ENCODE data around the gene ENPP7. TPM values are rescaled to one million over a fixed set of nuclear protein-coding genes. Genes with fewer than 3 reads are reported as not detected.

Gene ENPP7
- total and polyA plus RNA-seq, 2 donors from 2014 or later, result 0.94 to 3.7 TPM

DNA sequence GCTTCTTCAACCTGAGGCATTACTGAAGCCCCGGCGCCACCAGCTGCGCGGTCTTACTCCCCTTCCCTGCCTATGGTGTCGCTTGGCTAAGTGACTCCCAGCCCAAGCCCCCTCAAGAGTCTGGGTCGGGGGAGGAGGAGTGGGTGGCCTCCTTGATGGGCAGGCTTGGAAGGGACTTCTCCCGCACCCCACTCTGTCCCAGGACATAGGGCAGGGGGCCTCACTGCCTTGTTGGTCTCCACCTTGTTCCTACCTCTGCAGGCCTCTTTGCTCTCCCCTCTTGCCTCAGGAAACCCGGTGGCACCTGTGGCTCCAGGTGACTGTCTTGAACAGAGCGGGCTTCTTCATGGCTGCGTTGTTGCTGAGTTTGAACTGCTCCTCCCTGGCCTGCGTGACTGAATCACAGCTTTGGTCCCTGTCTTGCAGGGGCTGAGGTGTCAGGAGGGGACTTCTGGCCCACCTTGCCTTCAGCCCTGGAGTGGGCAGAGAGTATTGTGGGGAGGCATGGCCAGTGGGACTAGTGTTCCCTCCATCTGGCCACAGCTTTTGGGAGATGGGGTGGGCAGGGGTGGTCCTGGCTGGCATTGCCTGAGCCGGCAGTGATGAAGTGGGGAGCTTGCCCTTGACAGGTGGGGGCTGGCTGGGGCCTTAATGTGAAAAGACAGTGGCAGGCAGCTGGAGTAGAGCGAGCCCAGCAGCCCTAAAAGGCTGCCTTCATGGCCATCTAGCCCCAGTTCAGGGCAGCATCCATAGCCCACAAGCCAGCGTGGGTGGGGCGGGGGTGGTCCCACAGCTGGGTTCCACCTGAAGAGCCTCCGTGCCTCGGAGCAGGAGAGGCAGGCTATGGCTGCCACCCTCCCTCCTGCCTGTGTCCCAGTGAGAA lies 54.5 kb downstream of the ENPP7 start:
- Histone ChIP-seq H3K36me3 (ENCODE audit: control insufficient read depth in 2 of 3, insufficient read depth in 3 of 3, low read length in 3 of 3) (no peaks in the 10 kb centered on the region), H3K4me3 (ENCODE audit: low read length in 3 of 3) (no peak overlapping the region), H3K27ac (ENCODE audit: low read depth in 2 of 2, low read length in 2 of 2) (no peak overlapping the region), H3K9ac (ENCODE audit: low read length in 3 of 3) (no peak overlapping the region), H3K9me3 (ENCODE audit: control insufficient read depth in 2 of 3, insufficient read depth in 1 of 3, low read length in 3 of 3) (no peaks in the 10 kb centered on the region), H3K27me3 (ENCODE audit: control insufficient read depth, insufficient read depth, low read length) (peaks cover 13% of the 10 kb centered on the region), H3K4me1 (ENCODE audit: control insufficient read depth in 2 of 3, insufficient read depth in 2 of 3, low read depth in 1 of 3, low read length in 3 of 3) (no peaks in the 10 kb centered on the region)
- TF ChIP-seq, protein P1, sequence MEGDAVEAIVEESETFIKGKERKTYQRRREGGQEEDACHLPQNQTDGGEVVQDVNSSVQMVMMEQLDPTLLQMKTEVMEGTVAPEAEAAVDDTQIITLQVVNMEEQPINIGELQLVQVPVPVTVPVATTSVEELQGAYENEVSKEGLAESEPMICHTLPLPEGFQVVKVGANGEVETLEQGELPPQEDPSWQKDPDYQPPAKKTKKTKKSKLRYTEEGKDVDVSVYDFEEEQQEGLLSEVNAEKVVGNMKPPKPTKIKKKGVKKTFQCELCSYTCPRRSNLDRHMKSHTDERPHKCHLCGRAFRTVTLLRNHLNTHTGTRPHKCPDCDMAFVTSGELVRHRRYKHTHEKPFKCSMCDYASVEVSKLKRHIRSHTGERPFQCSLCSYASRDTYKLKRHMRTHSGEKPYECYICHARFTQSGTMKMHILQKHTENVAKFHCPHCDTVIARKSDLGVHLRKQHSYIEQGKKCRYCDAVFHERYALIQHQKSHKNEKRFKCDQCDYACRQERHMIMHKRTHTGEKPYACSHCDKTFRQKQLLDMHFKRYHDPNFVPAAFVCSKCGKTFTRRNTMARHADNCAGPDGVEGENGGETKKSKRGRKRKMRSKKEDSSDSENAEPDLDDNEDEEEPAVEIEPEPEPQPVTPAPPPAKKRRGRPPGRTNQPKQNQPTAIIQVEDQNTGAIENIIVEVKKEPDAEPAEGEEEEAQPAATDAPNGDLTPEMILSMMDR (IDR thresholded peaks at IDR 0.05; ENCODE audit: borderline replicate concordance, extremely low read depth, insufficient read depth), result no peak
- DNase-seq (peak in 2 of 5 donors; percentile 33 to 51), FAIRE-seq (no peak)
- intact Hi-C loops (cut with DNase I), result no loop called here

GRCh38 chr17:79785900-79786810 lies 55.4 kb downstream of the ENPP7 start:
- H3K9me3 ChIP-seq (ENCODE audit: control insufficient read depth in 2 of 3, insufficient read depth in 1 of 3, low read length in 3 of 3), result no peaks in the 10 kb centered on the region
- H3K36me3 ChIP-seq (ENCODE audit: control insufficient read depth in 2 of 3, insufficient read depth in 3 of 3, low read length in 3 of 3), result no peaks in the 10 kb centered on the region
- H3K27ac ChIP-seq (ENCODE audit: low read depth in 2 of 2, low read length in 2 of 2), result no peak overlapping the region
- TF ChIP-seq, protein P1 (IDR thresholded peaks at IDR 0.05; ENCODE audit: borderline replicate concordance, extremely low read depth, insufficient read depth), result no peak
- H3K4me1 ChIP-seq (ENCODE audit: control insufficient read depth in 2 of 3, insufficient read depth in 2 of 3, low read depth in 1 of 3, low read length in 3 of 3), result no peaks in the 10 kb centered on the region
- FAIRE-seq, result no peak
- H3K4me3 ChIP-seq (ENCODE audit: low read length in 3 of 3), result no peak overlapping the region
- DNase-seq, result peak in 2 of 5 donors; percentile 37 to 65
- intact Hi-C loops (cut with DNase I), result no loop called here
- H3K27me3 ChIP-seq (ENCODE audit: control insufficient read depth, insufficient read depth, low read length), result peaks cover 20% of the 10 kb centered on the region
- H3K9ac ChIP-seq (ENCODE audit: low read length in 3 of 3), result no peak overlapping the region

- TF ChIP-seq, protein P1 (IDR thresholded peaks at IDR 0.05; ENCODE audit: borderline replicate concordance, extremely low read depth, insufficient read depth), result no peak
- Histone ChIP-seq H3K36me3 (ENCODE audit: control insufficient read depth in 2 of 3, insufficient read depth in 3 of 3, low read length in 3 of 3) (no peaks in the 10 kb centered on the region), H3K4me3 (ENCODE audit: low read length in 3 of 3) (no peak overlapping the region), H3K27me3 (ENCODE audit: control insufficient read depth, insufficient read depth, low read length) (peaks cover 27% of the 10 kb centered on the region), H3K9ac (ENCODE audit: low read length in 3 of 3) (no peak overlapping the region), H3K9me3 (ENCODE audit: control insufficient read depth in 2 of 3, insufficient read depth in 1 of 3, low read length in 3 of 3) (no peaks in the 10 kb centered on the region), H3K4me1 (ENCODE audit: control insufficient read depth in 2 of 3, insufficient read depth in 2 of 3, low read depth in 1 of 3, low read length in 3 of 3) (no peaks in the 10 kb centered on the region), H3K27ac (ENCODE audit: low read depth in 2 of 2, low read length in 2 of 2) (no peak overlapping the region)
- DNase-seq (peak in 1 of 5 donors; percentile 37), FAIRE-seq (no peak)
- intact Hi-C loops (cut with DNase I), result no loop called here
Measured at GRCh38 chr17:79786930-79787643, 56.3 kb downstream of the ENPP7 start.
